HG02840 (cell line): Measurements from ENCODE around the gene SCML1.

ENCODE experiments used
- ATAC-seq: cut with Tn5 transposase; IDR thresholded peaks from one replicate; pipeline ENCODE4 v1.9.1; 2021; ENCODE audit warnings: mild to moderate bottlenecking, moderate library complexity, moderate number of reproducible peaks; ENCODE audit not compliant: unreplicated experiment, low FRiP score

Gene SCML1

GRCh38 chrX:17788439-17788838 lies 51.1 kb downstream of the SCML1 start:
- ATAC-seq: no peak

GRCh38 chrX:17788956-17789562 lies 51.8 kb downstream of the SCML1 start:
- no peak for ATAC-seq

- ATAC-seq: no peak
Measured at GRCh38 chrX:17792826-17793225, 55.5 kb downstream of the SCML1 start.

GRCh38 chrX:17798921-17799320 lies 61.6 kb downstream of the SCML1 start:
- no peak for ATAC-seq

- ATAC-seq: no peak
Measured at GRCh38 chrX:17801431-17801830, 64.1 kb downstream of the SCML1 start.

- ATAC-seq: no peak
Measured at GRCh38 chrX:17802756-17803155, 65.5 kb downstream of the SCML1 start.

GRCh38 chrX:17803449-17803848 lies 66.2 kb downstream of the SCML1 start:
- ATAC-seq: no peak
